ENCODE measurements around the gene GORASP1. TPM values are rescaled to one million over a fixed set of nuclear protein-coding genes. Genes with fewer than 3 reads are reported as not detected.

The GORASP1 gene
- polyA plus RNA-seq, 1 donor from 2014 or later = 55.6 TPM

DNA sequence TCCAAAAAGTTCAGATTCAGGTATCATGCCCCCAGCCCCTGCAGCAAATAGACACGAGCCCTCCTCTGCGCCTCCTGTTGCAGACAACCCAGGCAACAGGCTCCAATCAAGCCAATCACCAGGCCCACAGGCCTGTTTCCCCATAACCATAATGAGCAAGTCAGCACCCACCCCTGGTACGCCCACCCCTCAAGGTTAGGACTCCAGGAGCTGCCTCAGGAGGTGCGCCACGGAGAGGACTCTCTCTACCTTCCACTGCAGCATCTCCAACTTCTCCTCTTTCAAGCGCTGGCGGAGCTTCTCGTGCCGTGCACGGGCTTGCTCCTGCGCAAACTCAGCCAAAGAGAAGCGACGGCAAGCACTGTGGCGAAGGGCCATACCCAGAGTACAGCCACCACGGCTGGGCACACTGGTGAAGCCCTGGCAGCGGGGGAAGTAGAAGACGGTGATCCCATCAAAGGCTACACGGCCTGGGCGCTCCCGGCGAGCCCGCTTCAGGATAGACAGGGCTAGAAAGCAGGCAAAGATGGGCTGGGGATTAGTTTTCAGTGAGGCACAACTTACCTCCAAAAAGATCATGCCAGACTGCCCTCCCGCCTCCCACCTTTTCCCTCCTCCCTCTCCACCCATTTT lies 37.4 kb upstream of the GORASP1 start:
- Histone ChIP-seq H3K9me2 (ENCODE audit: insufficient read depth, low read length) (no peaks in the 10 kb centered on the region), H2AFZ (ENCODE audit: low read depth, low read length) (no peak overlapping the region), H3K4me3 (ENCODE audit: low read length) (no peak overlapping the region), H3K79me2 (replicated peaks; ENCODE audit: insufficient read depth, low read length) (no peaks in the 10 kb centered on the region), H3K27me3 (ENCODE audit: insufficient read depth, low read depth, low read length) (no peaks in the 10 kb centered on the region), H3K4me2 (ENCODE audit: low read length) (no peak overlapping the region), H3K9me3 (ENCODE audit: low read length) (no peaks in the 10 kb centered on the region), H3F3A (ENCODE audit: insufficient read depth, low read length, poor library complexity, severe bottlenecking) (no peaks in the 10 kb centered on the region), H3K27ac (ENCODE audit: low read length) (no peak overlapping the region), H3K36me3 (ENCODE audit: insufficient read depth, low read length) (no peaks in the 10 kb centered on the region), H3K9ac (ENCODE audit: low read length) (no peak overlapping the region), H4K20me1 (ENCODE audit: insufficient read depth) (no peaks in the 10 kb centered on the region)
- TF ChIP-seq EZH2 (IDR thresholded peaks at IDR 0.05; ENCODE audit: borderline replicate concordance, insufficient read depth, low read length, poor library complexity, severe bottlenecking) (no peak), SMC3 (conservative IDR thresholded peaks at IDR 0.05; ENCODE audit: poor library complexity) (no peak), TAF1 (IDR thresholded peaks at IDR 0.05; ENCODE audit: low read depth) (no peak)
- TF ChIP-seq, protein P1, sequence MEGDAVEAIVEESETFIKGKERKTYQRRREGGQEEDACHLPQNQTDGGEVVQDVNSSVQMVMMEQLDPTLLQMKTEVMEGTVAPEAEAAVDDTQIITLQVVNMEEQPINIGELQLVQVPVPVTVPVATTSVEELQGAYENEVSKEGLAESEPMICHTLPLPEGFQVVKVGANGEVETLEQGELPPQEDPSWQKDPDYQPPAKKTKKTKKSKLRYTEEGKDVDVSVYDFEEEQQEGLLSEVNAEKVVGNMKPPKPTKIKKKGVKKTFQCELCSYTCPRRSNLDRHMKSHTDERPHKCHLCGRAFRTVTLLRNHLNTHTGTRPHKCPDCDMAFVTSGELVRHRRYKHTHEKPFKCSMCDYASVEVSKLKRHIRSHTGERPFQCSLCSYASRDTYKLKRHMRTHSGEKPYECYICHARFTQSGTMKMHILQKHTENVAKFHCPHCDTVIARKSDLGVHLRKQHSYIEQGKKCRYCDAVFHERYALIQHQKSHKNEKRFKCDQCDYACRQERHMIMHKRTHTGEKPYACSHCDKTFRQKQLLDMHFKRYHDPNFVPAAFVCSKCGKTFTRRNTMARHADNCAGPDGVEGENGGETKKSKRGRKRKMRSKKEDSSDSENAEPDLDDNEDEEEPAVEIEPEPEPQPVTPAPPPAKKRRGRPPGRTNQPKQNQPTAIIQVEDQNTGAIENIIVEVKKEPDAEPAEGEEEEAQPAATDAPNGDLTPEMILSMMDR (IDR thresholded peaks at IDR 0.05; ENCODE audit: poor library complexity, severe bottlenecking) = no peak

DNA sequence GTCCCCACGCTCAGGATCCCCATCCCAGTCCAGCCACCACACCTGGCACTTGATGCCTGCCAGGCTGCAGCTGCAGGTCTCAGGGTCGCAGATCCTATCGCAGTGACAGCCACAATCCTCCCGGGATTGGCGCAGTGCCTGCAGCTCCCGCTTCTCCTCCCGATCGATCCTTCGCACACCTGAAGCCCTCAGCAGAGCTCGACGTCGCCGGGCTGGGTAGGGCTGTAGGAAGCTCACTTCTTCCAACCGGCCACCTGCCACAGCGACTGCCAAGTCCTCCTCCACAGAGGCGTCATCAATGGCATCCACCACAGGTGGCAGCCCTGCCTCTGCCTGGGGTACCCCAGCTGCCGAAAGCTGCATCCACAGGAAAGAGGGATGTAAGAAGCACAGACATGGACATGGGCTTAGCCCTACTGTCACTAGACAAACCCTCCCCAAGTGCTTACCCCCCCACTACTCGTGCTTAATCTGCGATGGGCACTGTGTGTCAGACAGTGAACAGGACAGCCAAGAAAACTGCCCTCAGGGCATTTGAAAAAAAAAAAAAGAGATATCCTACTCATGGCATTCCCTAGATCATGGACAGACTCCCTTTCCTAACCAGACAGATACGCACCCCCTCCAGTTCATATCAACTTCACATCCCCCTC lies 36.8 kb upstream of the GORASP1 start:
- no peaks in the 10 kb centered on the region for H4K20me1 ChIP-seq (ENCODE audit: insufficient read depth)
- no peak overlapping the region for H3K9ac ChIP-seq (ENCODE audit: low read length)
- H3K9me3 ChIP-seq (ENCODE audit: low read length) = no peaks in the 10 kb centered on the region
- no peak overlapping the region for H3K27ac ChIP-seq (ENCODE audit: low read length)
- H3K79me2 ChIP-seq (replicated peaks; ENCODE audit: insufficient read depth, low read length) = no peaks in the 10 kb centered on the region
- no peak overlapping the region for H2AFZ ChIP-seq (ENCODE audit: low read depth, low read length)
- no peaks in the 10 kb centered on the region for H3K36me3 ChIP-seq (ENCODE audit: insufficient read depth, low read length)
- TF ChIP-seq SMC3 (conservative IDR thresholded peaks at IDR 0.05; ENCODE audit: poor library complexity) (no peak), EP300 (conservative IDR thresholded peaks at IDR 0.05; ENCODE audit: poor library complexity, severe bottlenecking) (no peak), RAD21 (conservative IDR thresholded peaks at IDR 0.05) (no peak), TAF1 (IDR thresholded peaks at IDR 0.05; ENCODE audit: low read depth) (no peak), EZH2 (IDR thresholded peaks at IDR 0.05; ENCODE audit: borderline replicate concordance, insufficient read depth, low read length, poor library complexity, severe bottlenecking) (no peak), POLR2AphosphoS5 (IDR thresholded peaks at IDR 0.05) (no peak), REST (IDR thresholded peaks at IDR 0.05; ENCODE audit: borderline replicate concordance) (no peak)
- TF ChIP-seq, protein P1 (IDR thresholded peaks at IDR 0.05; ENCODE audit: poor library complexity, severe bottlenecking) = no peak
- H3K4me2 ChIP-seq (ENCODE audit: low read length) = no peak overlapping the region
- no peaks in the 10 kb centered on the region for H3F3A ChIP-seq (ENCODE audit: insufficient read depth, low read length, poor library complexity, severe bottlenecking)
- H3K27me3 ChIP-seq (ENCODE audit: insufficient read depth, low read depth, low read length) = no peaks in the 10 kb centered on the region
- no peaks in the 10 kb centered on the region for H3K9me2 ChIP-seq (ENCODE audit: insufficient read depth, low read length)
- H3K4me3 ChIP-seq (ENCODE audit: low read length) = no peak overlapping the region
